ENCODE measurements around the gene TTC7B.
"Not testable (repeated sequence)": the region's sequence is repeated elsewhere in the genome, so short reads cannot be mapped to it uniquely, and the experiment has no call there.

The TTC7B gene

DNA sequence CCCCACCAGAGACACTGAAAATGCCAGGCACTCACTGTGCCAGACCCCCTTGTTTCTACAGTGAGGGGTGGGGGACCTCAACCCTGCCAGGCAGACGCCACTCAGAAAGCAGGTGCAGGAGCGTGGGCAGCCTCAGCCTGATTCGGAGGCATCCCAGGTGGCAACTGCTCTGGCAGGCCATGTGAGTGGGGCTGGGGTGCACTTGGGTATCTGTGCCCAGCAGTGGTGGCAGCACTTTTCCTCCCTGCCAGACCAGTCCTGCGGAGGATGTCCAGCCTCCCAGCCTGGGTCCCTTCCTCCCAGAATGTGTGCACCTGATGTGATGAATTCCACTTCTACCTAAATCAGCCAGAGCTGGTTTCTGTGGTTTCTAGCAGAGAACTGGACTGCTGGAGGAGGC is 13.4 kb upstream of the TTC7B start:
- DNase-seq, result no peak

DNA sequence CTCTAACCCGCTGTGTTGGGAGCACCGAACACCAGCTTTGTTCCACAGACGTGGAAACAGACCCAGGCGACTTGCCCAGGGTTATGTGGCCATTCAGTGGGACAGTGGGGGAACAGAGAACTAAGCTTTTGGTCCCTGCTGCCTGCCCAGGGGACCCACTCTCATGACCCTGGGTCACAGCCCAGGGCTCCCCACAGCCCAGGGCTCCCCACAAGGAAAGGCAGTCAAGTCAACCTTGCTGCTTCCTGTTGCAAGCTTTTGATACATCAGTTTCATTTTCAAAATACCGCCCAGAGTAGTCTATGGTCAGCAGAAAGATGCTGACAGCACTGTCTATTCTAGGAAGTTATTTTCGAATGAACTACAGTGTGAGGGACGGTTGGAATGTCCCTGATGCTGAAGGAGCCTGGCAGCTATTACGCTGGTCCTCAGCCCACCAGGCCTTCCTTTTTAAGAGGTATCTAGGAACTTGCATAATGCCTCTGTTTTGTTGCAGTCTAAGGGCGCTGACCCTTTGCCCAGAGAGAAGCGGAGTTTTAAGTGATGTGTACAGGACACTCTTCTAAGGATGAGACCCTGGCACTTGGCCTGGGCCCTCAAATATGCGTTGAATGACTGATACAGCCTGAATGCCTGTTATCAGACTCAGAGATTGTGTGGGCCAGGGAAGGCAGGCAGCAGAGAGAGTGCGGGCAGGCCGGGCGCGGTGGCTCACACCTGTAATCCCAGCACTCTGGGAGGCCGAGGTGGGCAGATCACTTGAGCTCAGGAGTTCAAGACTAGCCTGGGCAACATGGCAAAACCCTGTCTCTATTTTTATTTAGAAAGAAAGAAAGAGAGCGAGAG is 12.6 kb upstream of the TTC7B start:
- DNase-seq, result no peak

DNA sequence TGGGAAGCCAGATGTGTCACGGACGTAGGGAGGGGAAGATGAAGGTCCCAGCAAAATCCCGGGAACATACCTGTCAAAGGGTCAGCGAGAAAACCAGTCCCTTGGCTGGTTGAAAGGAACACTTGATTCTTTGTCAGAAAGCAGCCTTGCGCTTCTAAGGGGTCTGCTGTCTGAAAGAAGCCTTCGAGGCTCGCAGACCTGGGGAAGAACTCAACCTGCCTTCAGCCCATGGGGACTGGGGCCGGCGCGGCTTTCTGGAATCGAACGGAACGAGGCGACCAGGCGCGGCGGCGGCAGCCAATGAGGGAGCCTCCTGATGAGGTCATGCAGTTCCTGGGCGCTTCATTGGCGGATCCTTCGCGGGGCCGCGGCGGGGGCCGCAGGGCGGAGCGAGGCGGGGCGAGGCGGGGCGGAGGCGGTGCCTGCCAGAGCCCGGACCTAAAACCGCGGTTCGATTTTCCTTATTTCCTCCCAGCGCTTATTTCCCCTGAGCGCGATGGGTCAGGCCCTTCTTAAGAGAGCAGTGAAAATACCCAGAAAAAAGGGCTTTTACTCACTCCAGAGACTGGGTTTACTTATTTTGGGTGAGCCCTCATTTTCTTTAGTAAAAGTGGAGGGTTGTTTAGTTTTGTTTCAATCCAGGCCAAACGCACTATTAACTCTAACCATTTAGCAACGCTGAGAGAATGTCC is 11.8 kb upstream of the TTC7B start:
- peak; percentile 88 for DNase-seq

DNA sequence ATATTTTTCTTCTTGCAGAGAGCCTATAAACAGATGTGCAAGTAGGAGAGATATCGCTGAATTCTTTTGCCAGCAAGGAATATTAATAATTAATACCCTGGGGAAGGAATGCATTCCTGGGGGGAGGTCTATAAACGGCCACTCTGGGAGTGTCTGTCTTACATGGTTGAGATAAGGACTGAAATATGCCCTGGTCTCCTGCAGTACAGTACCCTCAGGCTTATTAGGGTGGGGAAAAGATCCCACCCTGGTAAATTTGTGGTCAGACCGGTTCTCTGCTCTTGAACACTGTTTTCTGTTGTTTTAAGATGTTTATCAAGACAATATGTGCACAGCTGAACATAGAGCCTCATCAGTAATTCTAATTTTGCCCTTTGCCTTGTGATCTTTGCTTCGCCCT is 7.3 kb upstream of the TTC7B start:
- not testable (repeated sequence) for DNase-seq

DNA sequence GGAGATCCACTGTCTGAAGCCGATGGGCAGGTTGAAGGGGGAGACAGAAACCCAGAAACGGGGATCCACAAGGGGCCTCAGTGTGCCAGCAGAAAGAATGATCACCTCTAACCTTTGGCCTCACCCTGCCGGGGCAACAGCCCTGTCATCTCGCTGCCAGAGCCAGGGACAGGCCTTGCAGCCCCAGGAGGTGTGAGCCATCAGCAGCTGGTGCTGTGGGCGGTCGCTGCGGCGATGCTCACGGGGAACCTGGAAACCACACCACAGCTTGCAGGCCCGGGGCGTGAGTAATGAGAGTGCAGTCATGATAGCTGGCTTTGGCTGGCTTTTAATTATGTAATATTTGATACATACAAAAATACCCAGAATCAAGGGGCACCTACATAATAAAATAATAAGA is 4.7 kb upstream of the TTC7B start:
- no peak for DNase-seq

DNA sequence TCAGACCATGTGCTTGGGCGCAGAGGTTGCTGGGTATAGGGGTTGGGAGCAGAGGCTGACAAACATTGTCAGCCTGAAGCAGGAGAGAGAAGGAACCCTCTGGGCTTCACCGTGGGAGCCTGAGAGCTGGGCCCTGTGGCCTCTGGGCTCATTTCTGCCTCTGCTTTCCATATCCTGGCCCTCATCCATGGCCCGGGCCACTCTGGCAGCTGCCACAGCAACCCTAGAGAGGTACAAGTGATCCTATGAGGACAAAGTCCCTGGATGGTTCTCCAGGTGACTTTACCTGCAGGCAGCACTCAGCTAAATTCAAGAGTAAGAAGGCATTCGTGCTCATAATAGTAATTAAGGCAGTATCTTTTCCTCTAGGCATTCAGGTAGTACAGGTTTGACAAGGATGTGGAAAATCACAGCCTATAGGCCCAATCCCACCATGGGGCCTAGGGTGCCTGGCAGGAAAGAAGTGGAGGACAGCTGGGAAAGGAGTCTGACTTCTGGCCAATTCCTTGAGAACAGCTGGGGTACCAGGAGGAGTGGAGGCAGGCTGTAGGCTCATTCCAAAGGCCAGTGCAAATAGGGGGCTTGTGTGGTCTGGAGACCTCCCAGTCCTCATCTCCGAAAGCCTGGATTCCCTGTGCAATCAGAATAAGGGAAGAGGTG is 3.6 kb upstream of the TTC7B start:
- no peak for DNase-seq

DNA sequence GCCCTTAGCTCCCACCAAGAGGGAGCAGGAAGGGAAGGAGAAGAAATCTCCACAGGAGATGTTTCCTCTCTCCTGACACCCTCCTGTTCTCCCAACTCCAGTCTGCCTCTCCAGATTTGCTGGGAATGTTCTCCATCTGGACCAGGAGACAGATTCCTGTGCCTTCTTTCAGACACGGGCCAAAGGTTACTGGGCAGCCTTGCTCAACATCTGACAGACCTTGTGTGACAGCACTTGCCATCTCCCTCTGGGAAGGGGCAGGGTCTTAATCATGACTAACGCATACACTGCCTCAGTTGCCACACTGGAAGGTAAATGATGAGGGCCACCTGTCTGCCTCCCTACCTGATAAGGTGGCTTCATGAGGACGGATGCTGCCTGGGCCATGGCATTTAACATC is 2.5 kb upstream of the TTC7B start:
- DNase-seq, result no peak

DNA sequence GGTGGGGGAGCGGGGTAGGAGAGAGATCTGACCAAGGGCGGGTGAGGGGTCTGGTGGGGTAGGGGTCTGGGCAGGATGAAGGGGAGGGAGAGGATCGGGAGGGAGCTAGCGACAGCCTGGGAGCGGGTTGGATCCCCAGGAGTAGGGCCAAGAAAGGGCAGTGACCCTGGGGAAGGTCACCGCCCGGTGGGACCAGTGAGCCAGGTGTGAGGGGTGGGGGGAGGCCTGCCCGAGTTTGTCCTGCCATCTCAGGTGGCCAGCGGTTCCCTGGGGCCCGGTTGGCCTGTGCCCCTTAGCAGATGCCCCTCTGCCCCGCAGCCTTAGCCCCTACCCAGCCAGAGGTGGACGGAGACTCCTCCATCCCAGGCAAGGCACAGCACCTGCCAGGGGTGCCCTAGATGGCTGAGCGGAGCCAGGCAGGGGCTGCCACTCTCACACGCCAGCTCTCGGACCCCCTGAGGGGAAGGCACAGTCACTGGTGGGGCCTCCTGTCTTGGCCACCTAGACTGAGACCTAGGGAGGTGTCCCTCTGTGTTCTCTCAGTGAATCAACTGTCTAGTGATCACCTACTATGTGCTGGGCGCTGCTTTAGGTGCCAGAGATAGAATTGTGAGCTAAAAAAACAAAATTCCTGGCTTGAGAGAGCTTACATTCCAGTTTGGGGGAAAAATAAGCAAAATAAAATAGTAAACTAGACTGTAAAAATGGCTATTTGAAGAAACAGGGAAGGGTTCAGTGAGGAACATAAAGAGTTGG is 629 bp upstream of the TTC7B start:
- no peak for DNase-seq

DNA sequence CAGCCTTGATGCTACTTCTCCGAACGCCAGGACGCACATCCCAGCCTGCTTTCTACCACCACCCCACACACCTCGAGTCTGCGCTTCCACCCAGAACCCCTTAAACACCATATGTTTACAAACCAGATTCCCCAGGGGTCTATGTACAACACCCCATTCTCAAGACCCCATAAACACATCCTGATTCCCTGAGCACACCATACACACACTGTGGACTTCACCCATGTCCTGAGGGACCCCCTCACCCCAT is 733 bp downstream of the TTC7B start:
- DNase-seq, result no peak

DNA sequence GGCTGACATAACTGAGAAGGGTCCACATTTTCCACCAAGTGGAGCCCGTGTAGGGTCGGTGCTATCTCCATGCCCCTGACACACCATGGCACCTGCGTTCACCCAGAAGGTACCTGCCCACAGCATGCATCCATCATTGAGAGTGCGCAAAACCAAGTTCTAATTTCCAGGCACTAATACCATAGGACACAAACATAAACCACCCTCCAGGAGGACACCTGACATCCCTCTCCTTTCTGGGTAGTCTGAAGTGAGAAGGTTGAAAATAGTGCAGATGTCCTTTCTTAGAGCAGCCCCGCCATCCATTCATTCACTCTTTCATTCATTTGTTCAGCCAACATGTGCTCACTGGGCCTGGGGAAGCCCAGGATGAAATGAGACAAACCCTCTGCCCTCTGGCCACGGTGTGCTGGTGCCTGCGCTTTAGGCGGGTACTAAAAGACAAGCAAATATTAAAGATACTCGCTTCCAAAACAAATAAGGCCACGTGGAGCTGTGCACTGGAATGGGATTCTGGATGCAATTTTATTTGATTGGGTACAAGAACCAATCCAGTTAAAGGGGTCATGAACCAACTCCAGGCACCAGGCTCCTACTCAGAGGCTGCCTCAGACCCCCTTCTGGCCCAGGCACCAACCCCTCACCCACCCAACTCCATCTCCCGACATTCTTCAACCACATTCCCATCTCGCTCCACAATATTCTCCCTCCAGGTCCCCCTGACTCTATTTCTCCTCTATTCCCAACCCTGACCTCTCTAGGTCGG is 1.2 kb downstream of the TTC7B start:
- DNase-seq, result no peak

DNA sequence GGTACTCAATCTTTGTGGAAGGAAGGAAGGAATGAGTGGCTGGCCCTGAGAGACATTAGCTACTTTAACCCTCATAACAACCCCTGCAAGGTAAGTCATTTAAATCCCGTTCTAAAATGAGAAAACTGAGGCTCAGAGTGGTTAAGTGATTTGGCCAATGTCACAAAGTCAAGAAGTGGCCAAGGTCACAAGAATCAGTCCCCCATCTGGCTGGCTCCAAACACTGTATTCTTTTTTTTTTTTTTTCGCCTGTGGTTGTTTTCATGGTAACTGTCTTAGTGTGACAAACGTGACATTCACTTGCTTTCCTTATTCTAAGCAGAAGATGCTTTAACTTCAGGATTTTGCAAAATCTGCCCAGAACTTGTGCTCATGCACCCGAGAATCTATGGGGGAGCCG is 2.8 kb downstream of the TTC7B start:
- no peak for DNase-seq

DNA sequence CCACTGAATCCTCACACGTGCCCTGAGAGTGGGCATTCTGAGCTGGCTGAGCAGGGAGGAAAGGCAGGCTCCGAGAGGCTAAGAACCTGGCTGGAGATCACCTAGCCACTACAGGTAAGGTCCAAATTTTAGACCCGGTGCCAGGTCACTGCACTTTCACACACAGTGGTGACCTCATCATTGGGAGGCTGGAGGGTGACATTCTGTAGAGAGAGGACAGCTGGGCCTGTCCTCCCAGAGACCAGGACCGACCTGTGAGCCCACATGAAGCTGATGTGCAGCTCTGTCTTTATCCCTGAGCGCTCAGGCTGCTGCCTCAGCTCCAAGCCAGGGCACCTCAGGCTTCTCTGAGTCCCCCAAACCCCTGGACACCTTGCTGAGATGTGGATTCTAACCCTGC is 4.1 kb downstream of the TTC7B start:
- DNase-seq, result no peak

DNA sequence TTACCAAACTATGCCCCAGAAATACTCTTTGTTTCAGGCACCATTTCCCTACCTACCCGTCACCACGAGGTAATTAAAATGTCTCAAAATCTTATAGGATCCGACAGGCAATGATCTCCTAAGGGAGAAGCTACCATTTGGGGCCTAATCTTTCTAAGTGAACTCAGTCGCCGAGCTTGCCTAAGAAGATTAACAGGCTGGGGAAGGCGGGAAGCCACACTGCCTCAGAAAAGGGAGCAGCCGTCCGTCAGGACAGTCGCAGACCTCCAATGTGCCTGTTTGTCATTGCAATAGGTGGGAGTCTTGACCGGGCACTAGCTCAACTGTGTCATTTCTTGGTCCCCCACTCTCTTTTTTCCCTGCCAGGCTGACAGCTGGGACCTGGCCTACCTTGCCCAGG is 4.6 kb downstream of the TTC7B start:
- no peak for DNase-seq

DNA sequence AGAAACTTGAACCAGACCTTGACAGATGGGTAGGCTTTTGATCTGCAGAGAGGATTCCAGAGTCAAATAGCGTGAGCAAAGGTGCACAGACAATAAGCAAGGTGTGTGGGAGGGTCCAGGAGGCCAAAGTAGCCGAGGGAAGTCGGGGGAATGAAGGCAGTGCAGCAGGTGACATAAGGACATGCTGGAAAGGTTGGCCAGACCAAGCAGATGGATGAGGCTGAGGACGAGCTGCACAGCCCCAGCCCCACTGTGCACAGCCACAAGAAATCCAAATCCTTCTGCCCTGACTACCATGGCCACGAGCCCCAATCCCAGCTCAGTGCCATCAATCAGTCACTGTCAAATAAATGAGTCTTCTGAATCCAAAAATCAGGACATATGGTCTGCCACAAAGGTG is 5.4 kb downstream of the TTC7B start:
- DNase-seq, result no peak

DNA sequence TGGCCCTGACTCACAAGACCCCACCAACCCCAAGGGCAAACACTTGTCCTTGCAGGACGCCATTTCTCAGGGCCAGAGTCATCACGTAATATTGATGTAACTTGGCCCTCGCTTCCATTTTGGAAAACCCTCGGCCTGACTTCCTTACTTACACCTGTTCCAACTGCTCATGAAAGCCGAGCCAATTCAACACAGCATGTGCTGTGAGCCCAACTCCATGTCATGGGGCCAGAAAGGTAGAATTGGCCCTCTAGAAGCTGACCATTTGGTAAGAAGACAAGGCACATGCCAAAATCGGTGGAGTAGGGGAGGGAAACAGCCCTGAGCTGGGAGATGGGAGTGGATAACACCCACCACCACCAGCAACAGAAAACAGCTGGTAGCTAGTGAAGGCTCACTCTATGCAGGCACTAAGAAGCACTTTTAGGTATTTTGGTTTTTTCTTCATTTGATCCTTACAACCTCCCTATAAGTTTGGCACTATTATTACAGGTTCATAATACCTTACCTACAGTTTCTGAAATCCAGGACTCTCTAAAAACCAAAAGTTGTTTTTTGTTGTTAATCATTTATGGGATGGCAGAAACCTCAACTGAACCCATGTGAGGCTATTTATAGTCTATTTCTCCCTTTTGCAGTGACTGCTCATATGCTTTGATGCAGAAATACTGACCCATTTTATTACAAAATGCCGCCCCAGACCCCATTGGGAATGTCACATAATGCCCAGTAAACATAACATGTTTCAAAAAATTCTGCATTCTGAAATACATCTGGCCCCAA is 6.5 kb downstream of the TTC7B start:
- DNase-seq, result no peak

DNA sequence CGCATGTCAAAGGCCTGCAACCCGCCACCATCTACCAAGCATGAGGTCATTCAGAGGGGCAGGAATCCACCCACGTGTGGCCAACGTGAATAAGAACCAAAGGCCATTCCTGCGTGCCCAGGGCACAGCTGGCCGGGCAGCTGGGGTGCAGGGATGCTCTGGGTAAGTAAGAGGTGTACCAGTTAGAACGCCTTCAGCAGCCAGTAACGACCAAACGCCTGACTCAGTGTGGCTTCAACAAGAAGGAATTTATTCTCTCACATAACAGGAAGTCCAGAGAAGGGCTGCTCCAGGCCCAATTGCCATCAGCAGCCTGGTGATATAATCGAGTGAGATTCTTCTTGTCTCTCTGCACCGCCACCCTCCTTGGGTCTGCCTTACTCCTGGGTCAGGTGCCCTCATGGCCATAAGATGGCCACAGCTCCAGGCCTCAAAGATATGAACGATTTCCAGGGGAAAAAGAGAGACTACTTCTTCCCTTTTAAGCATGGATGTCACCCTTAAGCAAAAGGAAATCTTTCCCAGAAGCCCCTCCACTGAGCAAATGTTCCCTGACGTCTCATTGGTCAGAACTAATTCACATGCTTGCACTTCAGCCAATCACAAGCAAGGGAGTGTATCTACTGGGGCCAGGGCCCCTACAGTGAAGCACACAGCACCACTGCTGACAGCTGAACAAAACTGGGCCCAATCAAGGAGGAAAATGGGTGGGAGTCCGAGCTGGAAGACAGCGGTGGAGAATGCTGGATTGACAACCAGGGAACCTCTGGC is 7.3 kb downstream of the TTC7B start:
- DNase-seq, result no peak

DNA sequence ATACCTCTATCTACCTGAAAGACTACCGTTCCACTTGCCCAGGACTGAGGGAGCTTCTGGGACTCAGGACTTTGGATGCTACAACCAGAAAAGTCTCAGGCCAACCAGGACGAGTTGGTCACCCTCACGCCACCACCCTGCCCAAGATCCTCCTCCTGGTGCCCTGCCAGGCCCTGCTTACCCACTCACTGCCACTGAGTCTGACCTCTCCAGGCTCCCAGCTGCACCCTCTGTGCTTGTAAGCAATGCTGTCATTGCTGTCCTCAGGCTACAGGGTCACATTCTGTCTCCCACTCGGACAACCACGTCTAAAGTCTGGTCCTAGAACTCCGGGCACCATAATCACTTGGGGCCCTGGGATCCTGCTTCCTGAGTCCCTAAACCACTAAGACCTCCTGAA is 9.2 kb downstream of the TTC7B start:
- DNase-seq, result no peak

DNA sequence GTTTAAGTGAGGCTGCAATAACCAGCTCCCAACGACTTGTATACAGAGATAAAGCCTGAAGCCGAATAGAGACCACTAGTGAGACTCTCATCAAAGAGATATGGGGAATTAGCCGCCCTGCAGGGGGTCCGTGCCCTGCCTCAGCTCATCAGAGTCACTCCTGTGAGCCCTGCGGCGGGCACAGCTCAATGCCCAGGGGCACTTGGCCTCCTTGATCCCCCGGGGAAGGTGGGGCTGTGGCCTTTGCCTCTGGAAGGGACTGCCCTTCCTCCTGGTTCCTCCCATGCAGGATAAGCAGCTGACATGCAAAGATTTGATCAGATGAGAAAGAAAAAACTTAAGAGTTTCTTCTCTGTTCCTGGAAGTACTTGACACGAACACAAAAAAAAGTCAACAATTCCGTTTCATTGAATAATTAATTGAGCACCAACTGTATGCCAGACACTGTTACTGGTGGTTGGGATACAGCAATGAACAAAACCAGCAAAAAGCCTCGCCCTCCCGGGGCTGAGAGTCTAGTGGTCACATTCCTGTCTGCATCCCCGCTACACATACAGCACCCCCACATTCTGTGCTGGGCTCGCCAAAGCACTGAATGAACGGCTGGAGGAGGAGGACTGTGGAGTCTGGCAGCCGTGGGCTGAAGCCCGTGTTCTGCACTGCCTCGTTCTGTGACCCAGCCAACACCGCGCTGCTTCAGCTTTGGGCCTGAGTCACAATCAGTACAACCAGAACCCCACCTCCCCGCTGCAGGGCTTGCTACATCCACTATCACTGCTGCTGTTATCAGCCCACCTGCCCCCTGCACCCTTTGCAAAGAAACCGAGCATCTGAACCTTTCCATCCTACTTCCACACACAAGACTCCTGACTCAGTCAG is 10.3 kb downstream of the TTC7B start:
- DNase-seq, result no peak

DNA sequence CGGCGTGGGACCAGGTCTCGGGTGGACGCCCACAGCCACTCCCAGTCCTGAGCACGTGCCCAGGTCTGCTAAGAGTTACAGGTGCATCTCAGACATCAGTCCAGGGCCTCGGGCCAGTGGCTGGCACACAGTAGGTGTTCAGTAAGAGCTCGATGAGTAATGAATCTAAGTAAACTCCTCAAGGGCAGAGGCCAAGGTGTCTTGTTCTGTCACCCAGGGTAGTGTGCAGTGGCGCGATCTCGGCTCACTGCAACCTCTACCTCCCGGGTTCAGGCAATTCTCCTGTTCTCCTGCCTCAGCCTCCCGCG is 11.2 kb downstream of the TTC7B start:
- DNase-seq, result no peak

DNA sequence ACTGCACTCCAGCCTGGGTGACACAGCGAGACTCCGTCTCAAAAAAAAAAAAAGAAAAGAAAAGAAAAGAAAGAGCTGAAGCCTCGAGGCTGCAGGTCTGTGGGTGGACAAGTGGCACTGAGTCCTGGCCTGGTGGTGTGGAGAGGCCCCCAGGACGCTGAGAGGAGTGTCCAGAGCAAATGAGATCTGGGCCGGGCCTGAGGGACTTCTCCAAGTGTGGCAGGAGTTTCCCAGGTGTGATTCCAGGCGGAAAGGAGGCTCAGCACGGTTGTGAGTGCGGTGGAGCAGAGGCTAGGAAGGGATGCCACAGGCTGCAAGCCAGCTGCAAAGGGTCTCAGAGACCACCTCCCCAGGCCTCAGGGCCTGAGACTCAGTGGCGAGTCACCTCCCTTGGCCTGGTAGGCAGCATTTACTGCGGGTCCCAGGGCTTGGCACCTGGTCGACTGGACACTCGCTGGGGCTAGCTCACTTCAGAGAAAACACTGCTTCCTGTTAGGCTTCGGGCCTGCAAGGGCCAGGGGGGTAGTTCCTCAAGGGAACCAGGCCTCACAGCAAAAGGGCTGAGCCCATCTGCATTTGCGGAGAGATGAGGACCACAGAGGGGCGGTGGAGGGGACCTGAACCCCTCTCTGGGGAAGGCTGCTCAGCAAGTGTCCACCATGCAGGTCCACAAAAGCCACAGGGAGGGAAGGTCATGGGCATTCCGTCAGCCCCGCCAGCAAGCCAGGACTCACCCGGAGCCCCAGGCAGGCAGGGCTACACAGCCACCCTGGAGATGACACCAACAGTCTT is 11.7 kb downstream of the TTC7B start:
- DNase-seq, result no peak
